ENCODE measurements around the gene STARD3. TPM values are rescaled to one million over a fixed set of nuclear protein-coding genes. Genes with fewer than 3 reads are reported as not detected.
"Not testable (repeated sequence)": the region's sequence is repeated elsewhere in the genome, so short reads cannot be mapped to it uniquely, and the experiment has no call there.

Gene STARD3
- total and polyA plus RNA-seq, 4 donors = 34.7 to 72.4 (median 46.9) TPM

GRCh38 chr17:39703913-39704312 is 67.0 kb downstream of the STARD3 start:
- 78 to 79% methylated on average over 5 of the region's 5 CpGs for WGBS, 2 donors

GRCh38 chr17:39704821-39705551 is 68.0 kb downstream of the STARD3 start:
- Histone ChIP-seq H3K27me3 (ENCODE audit: control insufficient read depth in 1 of 2, insufficient read depth in 2 of 2, low read length in 1 of 2) (no peaks in the 10 kb centered on the region), H3K4me1 (ENCODE audit: control insufficient read depth in 1 of 2, insufficient read depth in 2 of 2, low read length in 2 of 2) (peaks cover 0 to 3% of the 10 kb centered on the region in 2 donors), H3K27ac (ENCODE audit: low read depth in 1 of 2, low read length in 2 of 2) (peak overlapping the region; percentile 71 to 80), H3K4me3 (ENCODE audit: low read length in 2 of 2) (no peak overlapping the region), H3K36me3 (ENCODE audit: control insufficient read depth in 1 of 2, insufficient read depth in 2 of 2, low read length in 1 of 2) (peaks cover 0 to 3% of the 10 kb centered on the region in 2 donors), H3K9me3 (ENCODE audit: control insufficient read depth, low read length) (no peaks in the 10 kb centered on the region)
- WGBS, 2 donors = 9 to 15% methylated on average over 11 of the region's 11 CpGs
- DNase-seq = peak in 1 of 2 donors; percentile 75
- ATAC-seq (ENCODE audit: low FRiP score) = peak; percentile 74
- intact Hi-C loops (cut with DNase I) = loop anchor here (5.0 kb wide), 1 partner anchor 38 kb away; the partner anchor contains the start of genes PNMT (in 2 of the 2) and TCAP (in 2 of the 2)

More at GRCh38 chr17:39703913-39704312, 67.0 kb downstream of the STARD3 start:
- Histone ChIP-seq H3K27me3 (ENCODE audit: control insufficient read depth in 1 of 2, insufficient read depth in 2 of 2, low read length in 1 of 2) (no peaks in the 10 kb centered on the region), H3K4me3 (ENCODE audit: low read length in 2 of 2) (no peak overlapping the region), H3K36me3 (ENCODE audit: control insufficient read depth in 1 of 2, insufficient read depth in 2 of 2, low read length in 1 of 2) (peaks cover 0 to 3% of the 10 kb centered on the region in 2 donors), H3K27ac (ENCODE audit: low read depth in 1 of 2, low read length in 2 of 2) (peak overlapping the region in 1 of 2 donors; percentile 9), H3K9me3 (ENCODE audit: control insufficient read depth, low read length) (no peaks in the 10 kb centered on the region), H3K4me1 (ENCODE audit: control insufficient read depth in 1 of 2, insufficient read depth in 2 of 2, low read length in 2 of 2) (peaks cover 0 to 3% of the 10 kb centered on the region in 2 donors)
- ATAC-seq (ENCODE audit: low FRiP score) (no peak), DNase-seq (peak in 1 of 2 donors; percentile 30)
- intact Hi-C loops (cut with DNase I) = loop anchor here (5.0 kb wide), 1 partner anchor 37 kb away; the partner anchor contains the start of genes PNMT (in 2 of the 2) and TCAP (in 2 of the 2)

- 13 to 15% methylated on average over 12 of the region's 12 CpGs for WGBS, 2 donors
- Histone ChIP-seq H3K27ac (ENCODE audit: low read depth in 1 of 2, low read length in 2 of 2) (peak overlapping the region; percentile 71 to 80), H3K9me3 (ENCODE audit: control insufficient read depth, low read length) (no peaks in the 10 kb centered on the region), H3K27me3 (ENCODE audit: control insufficient read depth in 1 of 2, insufficient read depth in 2 of 2, low read length in 1 of 2) (no peaks in the 10 kb centered on the region), H3K4me3 (ENCODE audit: low read length in 2 of 2) (no peak overlapping the region), H3K36me3 (ENCODE audit: control insufficient read depth in 1 of 2, insufficient read depth in 2 of 2, low read length in 1 of 2) (peaks cover 0 to 3% of the 10 kb centered on the region in 2 donors), H3K4me1 (ENCODE audit: control insufficient read depth in 1 of 2, insufficient read depth in 2 of 2, low read length in 2 of 2) (peaks cover 0 to 3% of the 10 kb centered on the region in 2 donors)
- peak in 1 of 2 donors; percentile 59 for DNase-seq
- peak; percentile 35 for ATAC-seq (ENCODE audit: low FRiP score)
- intact Hi-C loops (cut with DNase I) = no loop called here
These were observed 68.9 kb downstream of the STARD3 start for GRCh38 chr17:39705786-39706348.

- intact Hi-C loops (cut with DNase I) = no loop called here
- WGBS, 2 donors = 7 to 16% methylated on average over 8 of the region's 8 CpGs
- Histone ChIP-seq H3K4me3 (ENCODE audit: low read length in 2 of 2) (no peak overlapping the region), H3K27ac (ENCODE audit: low read depth in 1 of 2, low read length in 2 of 2) (peak overlapping the region in 1 of 2 donors; percentile 32), H3K36me3 (ENCODE audit: control insufficient read depth in 1 of 2, insufficient read depth in 2 of 2, low read length in 1 of 2) (peaks cover 0 to 3% of the 10 kb centered on the region in 2 donors), H3K9me3 (ENCODE audit: control insufficient read depth, low read length) (no peaks in the 10 kb centered on the region), H3K4me1 (ENCODE audit: control insufficient read depth in 1 of 2, insufficient read depth in 2 of 2, low read length in 2 of 2) (peaks cover 0 to 3% of the 10 kb centered on the region in 2 donors), H3K27me3 (ENCODE audit: control insufficient read depth in 1 of 2, insufficient read depth in 2 of 2, low read length in 1 of 2) (no peaks in the 10 kb centered on the region)
- DNase-seq (no peak), ATAC-seq (ENCODE audit: low FRiP score) (no peak)
These were observed 69.4 kb downstream of the STARD3 start for GRCh38 chr17:39706383-39706782.

- Histone ChIP-seq H3K36me3 (ENCODE audit: control insufficient read depth in 1 of 2, insufficient read depth in 2 of 2, low read length in 1 of 2) (peaks cover 0 to 6% of the 10 kb centered on the region in 2 donors), H3K4me3 (ENCODE audit: low read length in 2 of 2) (no peak overlapping the region), H3K27me3 (ENCODE audit: control insufficient read depth in 1 of 2, insufficient read depth in 2 of 2, low read length in 1 of 2) (no peaks in the 10 kb centered on the region), H3K4me1 (ENCODE audit: control insufficient read depth in 1 of 2, insufficient read depth in 2 of 2, low read length in 2 of 2) (peaks cover 0 to 3% of the 10 kb centered on the region in 2 donors), H3K27ac (ENCODE audit: low read depth in 1 of 2, low read length in 2 of 2) (peak overlapping the region in 1 of 2 donors; percentile 32), H3K9me3 (ENCODE audit: control insufficient read depth, low read length) (no peaks in the 10 kb centered on the region)
- intact Hi-C loops (cut with DNase I) = no loop called here
- WGBS, 2 donors = 74 to 78% methylated on average over 7 of the region's 7 CpGs
- peak in 1 of 2 donors; percentile 21 for DNase-seq
- ATAC-seq (ENCODE audit: low FRiP score) = no peak
These were observed 70.0 kb downstream of the STARD3 start for GRCh38 chr17:39706921-39707337.

GRCh38 chr17:39709319-39709997 is 72.5 kb downstream of the STARD3 start:
- no peak overlapping the region for H3K27ac ChIP-seq (ENCODE audit: low read depth in 1 of 2, low read length in 2 of 2)
- intact Hi-C loops (cut with DNase I) = no loop called here
- WGBS, 2 donors = 81 to 87% methylated on average over 13 to 14 of the region's 14 CpGs
- peaks cover 3 to 6% of the 10 kb centered on the region in 2 donors for H3K36me3 ChIP-seq (ENCODE audit: control insufficient read depth in 1 of 2, insufficient read depth in 2 of 2, low read length in 1 of 2)
- DNase-seq (no peak), ATAC-seq (ENCODE audit: low FRiP score) (no peak)
- no peaks in the 10 kb centered on the region for H3K9me3 ChIP-seq (ENCODE audit: control insufficient read depth, low read length)
- peaks cover 0 to 3% of the 10 kb centered on the region in 2 donors for H3K4me1 ChIP-seq (ENCODE audit: control insufficient read depth in 1 of 2, insufficient read depth in 2 of 2, low read length in 2 of 2)
- no peak overlapping the region for H3K4me3 ChIP-seq (ENCODE audit: low read length in 2 of 2)
- no peaks in the 10 kb centered on the region for H3K27me3 ChIP-seq (ENCODE audit: control insufficient read depth in 1 of 2, insufficient read depth in 2 of 2, low read length in 1 of 2)

GRCh38 chr17:39709998-39710964 is 73.3 kb downstream of the STARD3 start:
- Histone ChIP-seq H3K27ac (ENCODE audit: low read depth in 1 of 2, low read length in 2 of 2) (no peak overlapping the region), H3K36me3 (ENCODE audit: control insufficient read depth in 1 of 2, insufficient read depth in 2 of 2, low read length in 1 of 2) (peaks cover 3 to 6% of the 10 kb centered on the region in 2 donors), H3K4me1 (ENCODE audit: control insufficient read depth in 1 of 2, insufficient read depth in 2 of 2, low read length in 2 of 2) (no peaks in the 10 kb centered on the region), H3K4me3 (ENCODE audit: low read length in 2 of 2) (no peak overlapping the region), H3K27me3 (ENCODE audit: control insufficient read depth in 1 of 2, insufficient read depth in 2 of 2, low read length in 1 of 2) (no peaks in the 10 kb centered on the region), H3K9me3 (ENCODE audit: control insufficient read depth, low read length) (no peaks in the 10 kb centered on the region)
- no peak for ATAC-seq (ENCODE audit: low FRiP score)
- intact Hi-C loops (cut with DNase I) = no loop called here
- WGBS, 2 donors = 85% methylated on average over 20 of the region's 20 CpGs
- DNase-seq = no peak

GRCh38 chr17:39711071-39711470 is 74.1 kb downstream of the STARD3 start:
- DNase-seq; H3K36me3 ChIP-seq (ENCODE audit: control insufficient read depth in 1 of 2, insufficient read depth in 2 of 2, low read length in 1 of 2); H3K27ac ChIP-seq (ENCODE audit: low read depth in 1 of 2, low read length in 2 of 2); H3K9me3 ChIP-seq (ENCODE audit: control insufficient read depth, low read length); H3K27me3 ChIP-seq (ENCODE audit: control insufficient read depth in 1 of 2, insufficient read depth in 2 of 2, low read length in 1 of 2); ATAC-seq (ENCODE audit: low FRiP score); H3K4me1 ChIP-seq (ENCODE audit: control insufficient read depth in 1 of 2, insufficient read depth in 2 of 2, low read length in 2 of 2); intact Hi-C loops (cut with DNase I); H3K4me3 ChIP-seq (ENCODE audit: low read length in 2 of 2): not testable (repeated sequence)
- WGBS, 2 donors = 67 to 73% methylated on average over 11 of the region's 11 CpGs
